T47D (cell line): ENCODE results near the gene ATP6V1C2.

Experiments
- DNase-seq, 2 experiments: peaks; one replicate each; pipeline versions ENCODE4 v3.0.0 to v3.0.0-alpha.2; 2011 to 2012; ENCODE audit warnings: low read depth in 1 of 2, low spot score in 1 of 2
- JUND ChIP-seq: IDR thresholded peaks from 2 replicates; pipeline ENCODE4 v1.6.1; 2012; ENCODE audit warnings: low read depth
- in situ Hi-C: cut with HindIII; loops from 2 replicates; pipeline ENCODE4 v1.10.0; 2016; ENCODE audit warnings: low sequenced_read_pairs, low pct_unique_long_range_greater_than_20kb

Gene ATP6V1C2

DNA sequence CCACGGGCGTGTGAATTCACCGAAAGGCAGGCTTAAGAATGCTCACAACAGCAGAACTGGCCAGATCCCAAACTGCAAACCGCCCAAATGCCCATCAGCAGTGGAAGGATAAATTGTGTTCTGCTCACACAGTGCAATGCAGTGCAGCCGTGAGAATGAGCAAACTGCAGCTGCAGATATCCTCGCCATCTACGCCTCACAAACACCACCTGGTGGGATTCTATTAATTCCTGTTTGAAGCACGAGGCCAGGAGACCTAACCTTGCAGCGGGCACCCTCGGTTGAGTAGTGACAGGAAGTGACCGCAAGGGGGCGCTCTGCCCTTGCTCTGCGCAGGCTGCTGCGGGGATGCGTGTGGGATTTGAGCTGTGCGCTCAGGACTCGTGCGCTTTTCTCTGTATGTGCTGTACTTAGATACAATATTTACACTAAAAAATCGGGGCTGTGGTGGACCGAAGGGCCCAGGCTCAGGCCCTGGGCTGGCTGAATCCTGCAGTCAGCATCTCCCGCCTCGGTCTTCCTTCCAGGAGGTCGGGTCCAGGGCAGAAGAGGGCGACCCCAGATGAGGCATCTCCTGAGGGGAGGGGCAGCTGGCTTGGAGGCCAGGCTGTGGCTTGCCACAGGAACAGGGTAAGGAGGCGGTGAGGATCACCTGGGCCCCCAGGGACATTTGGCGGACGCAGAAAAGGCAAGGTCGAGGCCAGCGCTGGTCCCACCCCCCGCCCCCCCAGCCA is 110.9 kb downstream of the ATP6V1C2 start:
- DNase-seq: peak; percentile 53 to 80
- in situ Hi-C loops: no loop called here
- TF ChIP-seq JUND: no peak

DNA sequence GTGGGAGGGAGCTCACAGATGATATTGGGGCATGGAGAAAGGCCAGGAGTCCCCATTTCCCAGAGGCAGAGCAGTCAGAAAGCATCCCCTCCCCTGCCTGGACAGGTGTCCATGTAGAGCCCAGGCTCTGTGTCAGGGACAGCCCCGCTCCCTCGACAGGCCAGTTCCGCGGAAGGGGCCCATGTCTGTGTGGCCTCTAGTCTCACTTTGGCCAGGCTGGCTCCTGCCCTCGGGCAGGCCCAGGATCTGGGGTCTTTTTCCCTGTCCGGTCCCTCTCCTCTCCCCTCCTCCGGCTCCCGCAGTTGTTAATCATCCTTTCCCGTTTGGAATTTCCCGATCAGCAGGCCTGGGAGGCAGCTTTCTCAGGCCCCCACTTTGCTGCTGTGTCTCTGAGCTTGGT is 111.6 kb downstream of the ATP6V1C2 start:
- in situ Hi-C loops: no loop called here
- no peak for DNase-seq
- no peak for TF ChIP-seq JUND

DNA sequence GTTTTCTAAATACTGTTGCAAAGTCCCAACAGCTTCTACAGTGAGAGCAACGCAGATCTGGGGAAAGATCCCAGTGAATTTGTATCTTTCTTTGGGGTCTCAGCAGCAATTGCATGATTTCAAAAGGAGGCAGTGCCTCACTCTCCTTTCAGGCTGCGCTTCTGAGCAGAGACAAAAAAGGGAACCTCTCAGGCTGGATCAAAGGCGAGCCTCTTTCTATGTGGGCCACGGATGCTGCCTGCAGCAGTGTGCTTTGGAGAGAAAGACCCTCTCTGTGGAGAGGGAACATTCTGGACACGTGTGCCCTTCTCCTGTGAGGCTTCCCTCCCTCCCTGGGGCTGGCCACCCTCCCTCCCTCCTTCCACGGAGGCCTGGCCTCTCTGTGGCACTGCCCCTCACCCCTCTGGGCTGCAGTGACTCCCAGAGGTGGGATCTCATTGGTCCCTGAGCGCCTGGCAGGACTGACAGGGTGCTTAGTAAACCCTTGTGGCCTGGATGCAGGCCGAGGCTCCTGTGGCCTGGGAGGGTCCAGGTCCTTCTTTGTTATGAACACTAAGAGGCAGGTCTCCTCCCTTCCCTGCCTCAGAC is 112.7 kb downstream of the ATP6V1C2 start:
- in situ Hi-C loops: no loop called here
- DNase-seq: peak in 1 of 2 experiments; percentile 77
- TF ChIP-seq JUND: no peak
